HepG2 (cell line): Measurements from ENCODE around the gene PLXNB2. TPM values are rescaled to one million over a fixed set of nuclear protein-coding genes. Genes with fewer than 3 reads are reported as not detected.

ENCODE experiments used
- ERF ChIP-seq: IDR thresholded peaks from 2 replicates; pipeline ENCODE4 v1.6.1; 2018; ENCODE audit warnings: missing biosample characterization, missing genetic modification reagents
- GATA4 ChIP-seq: sonication (generic); IDR thresholded peaks from 2 replicates; pipeline ENCODE4 v1.6.1; 2016; ENCODE audit warnings: antibody characterized with exemption, low read depth, borderline replicate concordance
- HES4 ChIP-seq: sonication (generic); formaldehyde crosslinking; IDR thresholded peaks from 2 replicates; pipeline ENCODE4 v1.9.0; 2021; ENCODE audit warnings: mild to moderate bottlenecking, missing genetic modification reagents, borderline replicate concordance
- HMG20A ChIP-seq: IDR thresholded peaks from 2 replicates; pipeline ENCODE4 v1.6.1; 2016; ENCODE audit warnings: borderline replicate concordance
- PHF21A ChIP-seq: sonication (generic); formaldehyde crosslinking; IDR thresholded peaks from 2 replicates; pipeline ENCODE4 v1.5.0; 2020; ENCODE audit warnings: mild to moderate bottlenecking, missing genetic modification reagents
- RAD21 ChIP-seq: fragments of 450-650 bp; formaldehyde crosslinking; IDR thresholded peaks from 2 replicates; pipeline ENCODE4 v1.5.0; 2020; ENCODE audit warnings: mild to moderate bottlenecking
- RNF2 ChIP-seq: fragments of 450-650 bp; conservative IDR thresholded peaks from 2 replicates; pipeline ENCODE4 v1.6.1; 2016; ENCODE audit warnings: low read depth
- STAG1 ChIP-seq: sonication (generic); formaldehyde crosslinking; IDR thresholded peaks from 2 replicates; pipeline ENCODE4 v1.4.0; 2020; ENCODE audit warnings: missing genetic modification reagents
- THYN1 ChIP-seq: sonication (generic); formaldehyde crosslinking; IDR thresholded peaks from 2 replicates; pipeline ENCODE4 v1.8.1; 2023; ENCODE audit warnings: low read depth, mild to moderate bottlenecking, moderate library complexity, missing genetic modification reagents, borderline replicate concordance
- ZNF484 ChIP-seq: sonication (generic); formaldehyde crosslinking; IDR thresholded peaks from 2 replicates; pipeline ENCODE4 v1.5.1; 2020; ENCODE audit warnings: mild to moderate bottlenecking, low read depth, missing genetic modification reagents, borderline replicate concordance
- polyA plus RNA-seq, 8 experiments: library from polyadenylated mRNA; depleted of rRNA in 3 of 8; stranded (reverse) in 7 of 8; unstranded in 1 of 8; fragments of >200 nt; fragmentation: Illumina TruSeq in 4 of 8; extraction: Trizol in 4 of 8; gene quantifications; 2 replicates each; pipeline versions ENCODE4 v1.2.1 to v1.2.3, GENCODE V29; 2011 to 2016; ENCODE audit warnings: low read depth in 4 of 8, missing spikeins in 1 of 8, mixed read lengths in 1 of 8; ENCODE audit not compliant: insufficient read depth in 1 of 8
- total RNA-seq, 5 experiments: library from RNA; depleted of rRNA; stranded (reverse); fragments of >200 nt; fragmentation: Illumina TruSeq; extraction: Trizol; gene quantifications; 2 replicates each; pipeline ENCODE4 v1.2.3, GENCODE V29; 2016; ENCODE audit warnings: low read depth in 1 of 5
- TF ChIP-seq, protein P1 (sequence below): sonication (generic); formaldehyde crosslinking; IDR thresholded peaks from 2 replicates; pipeline ENCODE4 v1.4.0; 2020; ENCODE audit warnings: low read depth, mild to moderate bottlenecking, missing genetic modification reagents
- TF ChIP-seq, protein P2 (sequence below): sonication (generic); formaldehyde crosslinking; IDR thresholded peaks from 2 replicates; pipeline ENCODE4 v1.4.0; 2020; ENCODE audit warnings: mild to moderate bottlenecking, low read depth, missing genetic modification reagents
- TF ChIP-seq, protein P3 (sequence below): sonication (generic); formaldehyde crosslinking; IDR thresholded peaks from 2 replicates; pipeline ENCODE4 v1.5.1; 2020; ENCODE audit warnings: missing genetic modification reagents, mild to moderate bottlenecking, borderline replicate concordance
- TF ChIP-seq, protein P4 (sequence below): sonication (generic); formaldehyde crosslinking; IDR thresholded peaks from 2 replicates; pipeline ENCODE4 v1.5.0; 2020; ENCODE audit warnings: mild to moderate bottlenecking, missing genetic modification reagents, borderline replicate concordance
- TF ChIP-seq, protein P5 (sequence below): sonication (generic); formaldehyde crosslinking; IDR thresholded peaks from 2 replicates; pipeline ENCODE4 v1.4.0; 2020; ENCODE audit warnings: missing genetic modification reagents, borderline replicate concordance

PLXNB2 gene
- total and polyA plus RNA-seq, 2 of the 13 experiments (the other 11 are each of a cell fraction or from before 2014, with no cell fraction given) = 32.6 to 68.9 TPM

DNA sequence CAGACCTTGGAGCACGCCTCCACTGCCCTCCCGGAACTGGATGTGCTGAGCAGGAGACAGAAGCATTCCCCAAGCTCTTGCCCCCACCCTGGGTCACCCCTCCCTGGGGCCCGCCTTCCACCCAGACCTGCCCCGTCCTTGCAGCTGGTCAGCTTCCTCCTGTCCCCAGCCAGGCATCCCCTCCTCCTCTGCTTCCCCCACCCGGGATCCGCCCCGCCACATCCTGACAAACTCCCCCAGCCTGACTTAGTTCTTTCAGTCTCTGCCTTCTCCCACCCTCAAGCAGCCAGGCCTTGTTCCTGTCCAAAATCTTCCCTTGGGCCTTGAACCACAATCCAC, 1.1 kb upstream of the PLXNB2 start (continued):
- TF ChIP-seq, protein P1, sequence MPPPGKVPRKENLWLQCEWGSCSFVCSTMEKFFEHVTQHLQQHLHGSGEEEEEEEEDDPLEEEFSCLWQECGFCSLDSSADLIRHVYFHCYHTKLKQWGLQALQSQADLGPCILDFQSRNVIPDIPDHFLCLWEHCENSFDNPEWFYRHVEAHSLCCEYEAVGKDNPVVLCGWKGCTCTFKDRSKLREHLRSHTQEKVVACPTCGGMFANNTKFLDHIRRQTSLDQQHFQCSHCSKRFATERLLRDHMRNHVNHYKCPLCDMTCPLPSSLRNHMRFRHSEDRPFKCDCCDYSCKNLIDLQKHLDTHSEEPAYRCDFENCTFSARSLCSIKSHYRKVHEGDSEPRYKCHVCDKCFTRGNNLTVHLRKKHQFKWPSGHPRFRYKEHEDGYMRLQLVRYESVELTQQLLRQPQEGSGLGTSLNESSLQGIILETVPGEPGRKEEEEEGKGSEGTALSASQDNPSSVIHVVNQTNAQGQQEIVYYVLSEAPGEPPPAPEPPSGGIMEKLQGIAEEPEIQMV (CRISPR knock-in tag) = no peak
- TF ChIP-seq, protein P2, sequence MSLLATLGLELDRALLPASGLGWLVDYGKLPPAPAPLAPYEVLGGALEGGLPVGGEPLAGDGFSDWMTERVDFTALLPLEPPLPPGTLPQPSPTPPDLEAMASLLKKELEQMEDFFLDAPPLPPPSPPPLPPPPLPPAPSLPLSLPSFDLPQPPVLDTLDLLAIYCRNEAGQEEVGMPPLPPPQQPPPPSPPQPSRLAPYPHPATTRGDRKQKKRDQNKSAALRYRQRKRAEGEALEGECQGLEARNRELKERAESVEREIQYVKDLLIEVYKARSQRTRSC (CRISPR knock-in tag) = no peak
- no peak for TF ChIP-seq RAD21 (CRISPR knock-in tag)
- no peak for TF ChIP-seq HMG20A (CRISPR knock-in tag)
- peak; percentile 21; the same call in 1 of the 2 replicates for TF ChIP-seq PHF21A (CRISPR knock-in tag)
- TF ChIP-seq, protein P3, sequence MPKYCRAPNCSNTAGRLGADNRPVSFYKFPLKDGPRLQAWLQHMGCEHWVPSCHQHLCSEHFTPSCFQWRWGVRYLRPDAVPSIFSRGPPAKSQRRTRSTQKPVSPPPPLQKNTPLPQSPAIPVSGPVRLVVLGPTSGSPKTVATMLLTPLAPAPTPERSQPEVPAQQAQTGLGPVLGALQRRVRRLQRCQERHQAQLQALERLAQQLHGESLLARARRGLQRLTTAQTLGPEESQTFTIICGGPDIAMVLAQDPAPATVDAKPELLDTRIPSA = no peak
- TF ChIP-seq ERF (CRISPR knock-in tag) = 0 out of 2 replicates have a peak, but pooled peaks have one; percentile 49
- TF ChIP-seq THYN1 (CRISPR knock-in tag) = no peak
- TF ChIP-seq, protein P4, sequence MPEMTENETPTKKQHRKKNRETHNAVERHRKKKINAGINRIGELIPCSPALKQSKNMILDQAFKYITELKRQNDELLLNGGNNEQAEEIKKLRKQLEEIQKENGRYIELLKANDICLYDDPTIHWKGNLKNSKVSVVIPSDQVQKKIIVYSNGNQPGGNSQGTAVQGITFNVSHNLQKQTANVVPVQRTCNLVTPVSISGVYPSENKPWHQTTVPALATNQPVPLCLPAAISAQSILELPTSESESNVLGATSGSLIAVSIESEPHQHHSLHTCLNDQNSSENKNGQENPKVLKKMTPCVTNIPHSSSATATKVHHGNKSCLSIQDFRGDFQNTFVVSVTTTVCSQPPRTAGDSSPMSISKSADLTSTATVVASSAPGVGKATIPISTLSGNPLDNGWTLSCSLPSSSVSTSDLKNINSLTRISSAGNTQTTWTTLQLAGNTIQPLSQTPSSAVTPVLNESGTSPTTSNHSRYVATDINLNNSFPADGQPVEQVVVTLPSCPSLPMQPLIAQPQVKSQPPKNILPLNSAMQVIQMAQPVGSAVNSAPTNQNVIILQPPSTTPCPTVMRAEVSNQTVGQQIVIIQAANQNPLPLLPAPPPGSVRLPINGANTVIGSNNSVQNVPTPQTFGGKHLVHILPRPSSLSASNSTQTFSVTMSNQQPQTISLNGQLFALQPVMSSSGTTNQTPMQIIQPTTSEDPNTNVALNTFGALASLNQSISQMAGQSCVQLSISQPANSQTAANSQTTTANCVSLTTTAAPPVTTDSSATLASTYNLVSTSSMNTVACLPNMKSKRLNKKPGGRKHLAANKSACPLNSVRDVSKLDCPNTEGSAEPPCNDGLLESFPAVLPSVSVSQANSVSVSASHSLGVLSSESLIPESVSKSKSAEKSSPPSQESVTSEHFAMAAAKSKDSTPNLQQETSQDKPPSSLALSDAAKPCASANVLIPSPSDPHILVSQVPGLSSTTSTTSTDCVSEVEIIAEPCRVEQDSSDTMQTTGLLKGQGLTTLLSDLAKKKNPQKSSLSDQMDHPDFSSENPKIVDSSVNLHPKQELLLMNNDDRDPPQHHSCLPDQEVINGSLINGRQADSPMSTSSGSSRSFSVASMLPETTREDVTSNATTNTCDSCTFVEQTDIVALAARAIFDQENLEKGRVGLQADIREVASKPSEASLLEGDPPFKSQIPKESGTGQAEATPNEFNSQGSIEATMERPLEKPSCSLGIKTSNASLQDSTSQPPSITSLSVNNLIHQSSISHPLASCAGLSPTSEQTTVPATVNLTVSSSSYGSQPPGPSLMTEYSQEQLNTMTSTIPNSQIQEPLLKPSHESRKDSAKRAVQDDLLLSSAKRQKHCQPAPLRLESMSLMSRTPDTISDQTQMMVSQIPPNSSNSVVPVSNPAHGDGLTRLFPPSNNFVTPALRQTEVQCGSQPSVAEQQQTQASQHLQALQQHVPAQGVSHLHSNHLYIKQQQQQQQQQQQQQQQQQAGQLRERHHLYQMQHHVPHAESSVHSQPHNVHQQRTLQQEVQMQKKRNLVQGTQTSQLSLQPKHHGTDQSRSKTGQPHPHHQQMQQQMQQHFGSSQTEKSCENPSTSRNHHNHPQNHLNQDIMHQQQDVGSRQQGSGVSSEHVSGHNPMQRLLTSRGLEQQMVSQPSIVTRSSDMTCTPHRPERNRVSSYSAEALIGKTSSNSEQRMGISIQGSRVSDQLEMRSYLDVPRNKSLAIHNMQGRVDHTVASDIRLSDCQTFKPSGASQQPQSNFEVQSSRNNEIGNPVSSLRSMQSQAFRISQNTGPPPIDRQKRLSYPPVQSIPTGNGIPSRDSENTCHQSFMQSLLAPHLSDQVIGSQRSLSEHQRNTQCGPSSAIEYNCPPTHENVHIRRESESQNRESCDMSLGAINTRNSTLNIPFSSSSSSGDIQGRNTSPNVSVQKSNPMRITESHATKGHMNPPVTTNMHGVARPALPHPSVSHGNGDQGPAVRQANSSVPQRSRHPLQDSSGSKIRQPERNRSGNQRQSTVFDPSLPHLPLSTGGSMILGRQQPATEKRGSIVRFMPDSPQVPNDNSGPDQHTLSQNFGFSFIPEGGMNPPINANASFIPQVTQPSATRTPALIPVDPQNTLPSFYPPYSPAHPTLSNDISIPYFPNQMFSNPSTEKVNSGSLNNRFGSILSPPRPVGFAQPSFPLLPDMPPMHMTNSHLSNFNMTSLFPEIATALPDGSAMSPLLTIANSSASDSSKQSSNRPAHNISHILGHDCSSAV (CRISPR knock-in tag) = no peak
- TF ChIP-seq GATA4 = no peak
- no peak for TF ChIP-seq ZNF484 (CRISPR knock-in tag)
- TF ChIP-seq, protein P5, sequence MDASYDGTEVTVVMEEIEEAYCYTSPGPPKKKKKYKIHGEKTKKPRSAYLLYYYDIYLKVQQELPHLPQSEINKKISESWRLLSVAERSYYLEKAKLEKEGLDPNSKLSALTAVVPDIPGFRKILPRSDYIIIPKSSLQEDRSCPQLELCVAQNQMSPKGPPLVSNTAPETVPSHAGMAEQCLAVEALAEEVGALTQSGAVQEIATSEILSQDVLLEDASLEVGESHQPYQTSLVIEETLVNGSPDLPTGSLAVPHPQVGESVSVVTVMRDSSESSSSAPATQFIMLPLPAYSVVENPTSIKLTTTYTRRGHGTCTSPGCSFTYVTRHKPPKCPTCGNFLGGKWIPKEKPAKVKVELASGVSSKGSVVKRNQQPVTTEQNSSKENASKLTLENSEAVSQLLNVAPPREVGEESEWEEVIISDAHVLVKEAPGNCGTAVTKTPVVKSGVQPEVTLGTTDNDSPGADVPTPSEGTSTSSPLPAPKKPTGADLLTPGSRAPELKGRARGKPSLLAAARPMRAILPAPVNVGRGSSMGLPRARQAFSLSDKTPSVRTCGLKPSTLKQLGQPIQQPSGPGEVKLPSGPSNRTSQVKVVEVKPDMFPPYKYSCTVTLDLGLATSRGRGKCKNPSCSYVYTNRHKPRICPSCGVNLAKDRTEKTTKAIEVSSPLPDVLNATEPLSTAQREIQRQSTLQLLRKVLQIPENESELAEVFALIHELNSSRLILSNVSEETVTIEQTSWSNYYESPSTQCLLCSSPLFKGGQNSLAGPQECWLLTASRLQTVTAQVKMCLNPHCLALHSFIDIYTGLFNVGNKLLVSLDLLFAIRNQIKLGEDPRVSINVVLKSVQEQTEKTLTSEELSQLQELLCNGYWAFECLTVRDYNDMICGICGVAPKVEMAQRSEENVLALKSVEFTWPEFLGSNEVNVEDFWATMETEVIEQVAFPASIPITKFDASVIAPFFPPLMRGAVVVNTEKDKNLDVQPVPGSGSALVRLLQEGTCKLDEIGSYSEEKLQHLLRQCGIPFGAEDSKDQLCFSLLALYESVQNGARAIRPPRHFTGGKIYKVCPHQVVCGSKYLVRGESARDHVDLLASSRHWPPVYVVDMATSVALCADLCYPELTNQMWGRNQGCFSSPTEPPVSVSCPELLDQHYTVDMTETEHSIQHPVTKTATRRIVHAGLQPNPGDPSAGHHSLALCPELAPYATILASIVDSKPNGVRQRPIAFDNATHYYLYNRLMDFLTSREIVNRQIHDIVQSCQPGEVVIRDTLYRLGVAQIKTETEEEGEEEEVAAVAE (CRISPR knock-in tag) = no peak
- no peak for TF ChIP-seq RNF2
- no peak for TF ChIP-seq STAG1
- no peak for TF ChIP-seq HES4 (CRISPR knock-in tag)
